HG03097 (cell line): ENCODE results near the gene TFF2.

ENCODE experiments used
- ATAC-seq: cut with Tn5 transposase; IDR thresholded peaks from one replicate; pipeline ENCODE4 v1.9.1; 2021; ENCODE audit not compliant: unreplicated experiment, low FRiP score

The TFF2 gene

GRCh38 chr21:42308914-42309752, 41.7 kb downstream of the TFF2 start:
- no peak for ATAC-seq

- no peak for ATAC-seq
Observed at GRCh38 chr21:42308161-42308913, 42.5 kb downstream of the TFF2 start.

DNA sequence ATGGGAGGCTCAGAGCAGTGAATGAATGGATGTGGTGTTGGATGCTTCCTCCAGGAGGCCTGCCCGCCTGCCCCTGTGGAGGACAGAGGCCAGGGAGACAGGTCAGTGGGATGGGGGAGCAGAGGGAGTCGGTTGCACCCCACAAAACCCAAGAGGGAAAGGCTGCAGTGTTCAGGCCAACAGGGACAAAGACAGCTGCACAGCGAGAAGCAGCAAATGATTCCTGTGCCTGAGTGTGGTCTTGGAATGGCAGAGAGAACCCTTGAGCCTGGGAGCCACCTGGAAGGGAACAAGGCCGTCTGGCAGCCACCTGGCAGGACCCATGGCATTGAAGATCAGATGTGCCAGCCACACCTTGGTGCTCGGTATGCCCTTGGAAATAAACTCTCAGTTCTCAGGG, 43.7 kb downstream of the TFF2 start:
- ATAC-seq, result no peak

DNA sequence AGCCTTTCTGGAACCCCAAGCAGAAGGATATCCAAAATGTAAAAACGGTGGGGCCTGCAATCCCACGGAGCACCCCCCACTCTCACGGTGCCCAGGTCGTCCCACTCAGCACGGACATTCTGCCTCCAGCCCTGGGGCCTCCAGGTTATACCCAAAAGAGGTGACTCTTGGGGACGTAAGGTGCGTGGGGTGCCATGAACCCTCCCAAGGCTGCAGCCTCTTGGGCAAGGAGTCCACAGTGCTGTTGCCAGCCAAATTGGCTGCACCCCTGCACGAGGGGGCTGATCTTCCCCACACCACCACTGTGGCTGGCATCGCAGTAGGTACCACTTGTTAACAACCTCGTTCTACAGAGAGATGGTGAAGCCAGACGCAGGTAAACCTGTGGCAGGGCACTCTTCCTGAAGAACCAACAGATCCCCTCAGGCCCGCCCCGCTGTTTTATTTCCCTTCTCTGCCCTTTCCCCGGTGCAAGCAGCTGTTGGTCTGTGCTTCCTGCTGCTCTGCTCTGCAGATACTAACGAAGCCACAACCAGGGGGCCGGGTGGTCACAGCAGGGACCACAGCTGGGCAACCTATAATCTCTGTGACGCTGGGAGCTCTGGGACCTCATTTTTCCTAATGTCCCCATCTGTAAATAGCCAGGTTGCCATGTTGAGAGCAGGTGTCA, 44.3 kb downstream of the TFF2 start:
- no peak for ATAC-seq

DNA sequence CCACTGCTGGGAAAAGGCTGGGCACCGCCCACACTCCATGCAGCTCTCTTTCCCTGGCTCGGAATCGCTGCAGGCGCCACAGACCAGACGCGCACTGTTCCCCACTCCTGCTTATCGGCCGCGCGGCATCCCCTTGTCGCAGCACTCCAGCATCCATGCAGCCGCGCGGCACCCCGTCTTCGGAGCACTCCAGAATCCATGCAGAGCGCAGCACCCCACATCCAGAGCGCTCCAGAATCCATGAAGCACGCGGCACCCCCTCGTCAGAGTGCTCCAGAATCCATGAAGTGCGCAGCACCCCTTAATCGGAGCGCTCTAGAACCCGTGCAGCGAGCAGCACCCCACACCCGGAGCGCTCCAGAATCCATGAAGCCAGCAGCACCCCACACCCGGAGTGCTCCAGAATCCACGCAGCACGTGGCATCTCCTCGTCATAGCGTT, 45.1 kb downstream of the TFF2 start:
- no peak for ATAC-seq

DNA sequence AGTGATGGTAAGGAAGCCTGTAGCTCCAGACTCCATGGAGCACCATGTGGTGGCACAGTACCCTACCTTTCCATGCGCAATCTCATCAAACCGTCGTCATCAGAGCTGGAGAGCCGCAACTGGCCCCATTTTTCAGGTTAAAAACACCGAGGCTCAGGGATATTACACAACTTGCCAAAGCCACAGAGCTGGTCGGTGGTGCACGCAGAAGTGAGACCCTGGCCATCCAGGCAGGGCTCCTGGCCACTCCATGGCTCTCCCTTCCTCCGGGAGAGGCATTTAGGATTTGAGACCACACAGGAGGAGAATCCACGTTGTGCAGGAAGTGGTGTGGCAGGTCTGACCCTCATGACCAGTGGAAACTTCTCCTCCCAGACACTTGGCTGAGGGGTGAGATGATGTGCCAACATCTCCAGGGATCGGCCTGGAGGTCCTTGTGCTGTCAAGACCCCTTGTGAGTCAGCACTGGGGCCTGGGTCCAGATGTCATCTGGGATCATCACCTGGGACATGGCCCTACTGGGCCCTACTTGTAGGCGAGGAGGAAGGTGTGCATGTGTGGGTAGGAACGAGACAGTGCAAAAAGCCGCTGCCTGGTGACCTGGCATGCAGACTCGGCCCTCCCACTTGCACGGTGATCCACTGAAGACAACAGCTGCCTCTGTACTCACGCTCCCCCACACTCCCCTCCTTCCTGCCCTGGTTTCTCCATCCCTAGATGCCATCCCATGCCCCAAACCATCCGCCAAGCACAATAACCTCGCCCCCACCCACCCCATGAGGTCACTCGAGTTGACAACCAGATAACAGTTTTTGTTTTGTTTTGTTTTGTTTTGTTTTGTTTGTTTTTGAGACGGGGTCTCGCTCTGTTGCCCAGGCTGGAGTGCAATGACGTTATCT, 46.0 kb downstream of the TFF2 start:
- ATAC-seq, result no peak

- ATAC-seq, result no peak
Observed at GRCh38 chr21:42303443-42303842, 47.4 kb downstream of the TFF2 start.

DNA sequence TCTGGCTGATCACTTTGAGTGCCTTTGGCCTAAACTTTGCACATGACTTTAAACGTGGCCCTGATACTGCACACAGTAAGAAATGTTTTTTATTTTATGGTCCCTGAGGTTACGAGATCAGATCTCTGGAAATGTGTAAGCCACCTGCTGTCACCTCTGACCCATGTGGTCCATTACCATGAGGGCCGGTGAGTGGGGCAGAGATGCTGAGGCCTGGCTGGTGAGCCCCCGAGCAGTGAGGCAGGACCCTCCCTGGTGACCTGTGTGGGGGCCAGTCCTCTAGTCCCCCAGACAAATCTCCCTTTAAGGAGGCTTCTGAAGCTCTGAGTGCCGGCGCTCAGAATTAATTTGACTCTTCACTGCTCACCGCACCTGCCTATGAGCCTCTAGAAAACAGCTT, 48.0 kb downstream of the TFF2 start:
- ATAC-seq, result no peak

DNA sequence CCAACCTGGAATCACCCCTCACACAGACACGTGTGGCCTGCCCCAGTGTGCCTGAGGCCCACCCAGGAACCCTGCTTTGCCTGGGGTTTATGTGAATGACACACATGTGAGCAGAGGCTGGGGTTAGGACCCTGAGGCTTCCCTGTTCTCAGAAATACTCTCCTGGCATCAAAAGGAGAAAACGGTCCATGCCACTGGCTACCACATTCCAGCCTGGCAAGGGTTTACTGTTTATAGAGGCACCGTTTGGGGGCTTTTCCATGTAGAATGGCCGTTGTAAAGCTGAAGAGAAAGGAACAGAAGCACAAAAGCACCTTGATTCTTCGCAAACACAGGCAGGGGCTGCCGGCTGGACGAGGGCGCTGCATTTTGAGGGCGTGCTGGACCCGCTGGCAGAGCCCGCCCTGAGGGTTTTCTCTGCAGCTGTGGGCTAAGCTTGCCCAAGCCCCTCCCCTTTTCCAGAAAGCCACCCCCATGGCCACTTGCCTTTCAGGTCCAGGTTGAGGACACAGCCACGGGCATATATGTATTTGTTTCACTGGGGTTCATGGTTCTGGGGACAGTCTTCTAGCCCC, 48.6 kb downstream of the TFF2 start:
- ATAC-seq, result no peak

- no peak for ATAC-seq
Observed at GRCh38 chr21:42301371-42302075, 49.3 kb downstream of the TFF2 start.

DNA sequence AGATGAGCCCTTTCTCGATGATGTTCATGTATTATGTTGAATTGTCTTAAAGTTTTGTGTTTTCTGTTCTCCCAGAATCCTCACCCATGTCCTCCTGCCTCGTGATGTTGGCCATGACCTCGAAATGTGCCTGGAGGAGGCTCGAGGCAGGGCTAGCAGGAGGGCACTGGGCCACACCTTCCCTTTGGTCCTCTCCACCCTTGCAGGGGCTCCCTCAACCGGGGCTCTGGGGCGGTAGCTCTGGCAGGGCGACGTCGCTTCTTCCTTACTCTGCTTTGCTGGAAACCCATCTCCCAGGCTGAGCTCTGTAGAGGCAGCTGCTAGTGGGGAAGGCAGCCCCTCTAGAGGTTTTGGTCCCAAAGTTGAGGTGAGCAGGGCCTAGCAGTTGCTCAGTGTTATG, 49.8 kb downstream of the TFF2 start:
- ATAC-seq, result no peak

- no peak for ATAC-seq
Observed at GRCh38 chr21:42300045-42300583, 50.7 kb downstream of the TFF2 start.

DNA sequence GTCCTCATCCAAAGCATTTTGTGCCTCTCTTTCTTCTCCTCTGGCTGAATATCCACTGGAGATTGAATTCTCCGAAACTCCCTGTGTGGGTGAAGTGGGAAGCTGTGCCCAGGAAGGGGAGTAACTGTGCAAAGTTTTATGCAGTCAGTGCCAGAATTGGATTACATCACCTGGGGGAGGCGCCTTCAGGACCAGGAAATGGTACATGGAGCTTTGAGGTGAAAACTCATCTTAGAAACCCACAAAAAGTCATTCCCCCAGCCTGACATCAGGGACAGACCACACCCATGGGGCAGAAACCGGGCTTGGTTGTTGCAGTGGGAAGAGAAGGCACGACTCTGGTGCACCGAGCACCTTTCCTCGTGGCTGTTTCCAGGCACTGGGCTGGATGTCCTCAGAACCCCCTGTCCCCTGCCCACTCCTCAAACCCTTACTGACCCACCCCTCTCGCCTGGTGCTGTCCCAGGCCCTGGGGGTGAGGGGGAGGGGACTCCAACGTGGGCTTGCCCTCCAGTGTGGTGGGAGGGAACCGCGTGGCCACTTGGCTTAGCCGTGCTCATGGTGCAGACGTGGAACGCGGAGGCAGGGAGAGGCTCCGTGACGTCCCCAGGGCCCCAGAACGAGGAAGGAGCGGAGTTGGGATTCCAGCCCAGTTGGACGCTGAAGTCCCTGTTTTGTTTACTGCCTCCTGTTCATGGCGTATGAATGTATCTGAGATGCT, 51.3 kb downstream of the TFF2 start:
- ATAC-seq, result no peak

DNA sequence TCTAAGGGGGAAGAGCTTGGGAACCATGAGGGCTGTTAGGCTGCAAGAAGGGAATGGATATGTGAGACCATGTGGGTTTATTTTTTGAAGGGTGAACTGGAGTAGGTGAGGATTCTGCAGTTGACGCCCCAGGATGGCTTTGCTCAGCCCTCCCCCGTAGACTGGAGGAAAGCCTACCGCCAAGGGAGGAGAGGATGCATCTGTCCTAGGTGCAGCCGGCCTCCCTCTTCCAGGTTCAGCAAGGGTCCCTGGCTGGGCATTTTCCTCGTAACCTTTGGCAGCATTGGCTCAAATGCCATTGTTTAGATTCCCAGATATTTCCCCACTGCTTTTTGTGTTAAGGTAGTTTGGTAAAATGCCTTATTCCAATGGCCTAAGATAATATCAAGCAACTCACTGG, 52.1 kb downstream of the TFF2 start:
- no peak for ATAC-seq

DNA sequence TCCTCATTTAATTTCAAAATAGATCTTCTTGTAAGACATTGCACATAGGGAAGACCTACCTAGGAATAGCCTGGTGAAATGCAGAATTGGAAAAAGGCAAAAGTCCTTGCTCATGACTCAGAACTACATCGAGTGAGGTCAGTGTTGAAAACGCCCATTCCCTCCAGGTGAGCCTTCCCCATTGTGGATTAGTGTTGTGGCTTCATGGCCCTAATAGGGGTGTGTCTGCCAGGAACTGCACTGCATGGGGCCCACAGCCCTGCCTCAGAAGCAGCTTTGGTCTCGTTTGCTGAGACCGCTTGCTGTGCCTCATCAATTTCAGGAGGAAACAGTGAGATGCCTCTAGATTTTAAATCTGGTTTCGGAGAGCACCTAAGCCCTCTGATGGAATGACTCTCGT, 52.6 kb downstream of the TFF2 start:
- ATAC-seq, result no peak

DNA sequence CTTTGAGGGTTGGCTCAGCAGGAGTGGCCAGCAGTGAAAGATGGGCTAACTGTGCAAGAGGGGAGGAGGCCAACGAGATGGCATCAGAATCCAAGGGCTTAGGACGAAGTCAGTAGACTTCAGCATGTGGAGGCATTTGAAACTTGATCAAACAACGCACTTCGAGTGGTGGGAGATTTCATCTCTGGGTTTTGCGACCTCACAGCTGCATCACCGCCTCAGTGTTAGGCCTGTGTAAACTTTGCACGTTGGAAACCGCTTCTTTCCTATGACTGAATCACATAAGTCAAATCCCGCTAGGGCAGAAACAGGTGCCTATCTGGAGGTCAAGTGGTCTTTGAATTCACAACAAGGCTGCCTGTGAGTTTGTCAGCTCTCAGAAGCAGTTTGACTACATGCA, 53.4 kb downstream of the TFF2 start:
- no peak for ATAC-seq

DNA sequence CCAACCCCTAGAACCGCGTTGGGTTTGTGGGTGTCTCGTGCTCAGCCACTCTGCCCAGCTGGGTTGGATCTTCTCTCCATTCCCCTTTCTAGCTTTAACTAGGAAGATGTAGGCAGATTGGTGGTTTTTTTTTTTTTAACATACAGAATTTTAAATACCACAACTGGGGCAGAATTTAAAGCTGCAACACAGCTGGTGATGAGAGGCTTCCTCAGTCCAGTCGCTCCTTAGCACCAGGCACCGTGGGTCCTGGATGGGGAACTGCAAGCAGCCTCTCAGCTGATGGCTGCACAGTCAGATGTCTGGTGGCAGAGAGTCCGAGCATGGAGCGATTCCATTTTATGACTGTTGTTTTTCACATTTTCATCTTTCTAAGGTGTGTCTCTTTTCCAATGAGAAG, 54.3 kb downstream of the TFF2 start:
- ATAC-seq, result no peak
